GM10847 (cell line): ENCODE measurements around the gene CYP2E1.

ENCODE experiments used
- POLR2A ChIP-seq: IDR thresholded peaks from 2 replicates; pipeline ENCODE4 v1.6.1; 2011; ENCODE audit not compliant: insufficient read length; ENCODE audit errors: extremely low read depth

Gene CYP2E1

DNA sequence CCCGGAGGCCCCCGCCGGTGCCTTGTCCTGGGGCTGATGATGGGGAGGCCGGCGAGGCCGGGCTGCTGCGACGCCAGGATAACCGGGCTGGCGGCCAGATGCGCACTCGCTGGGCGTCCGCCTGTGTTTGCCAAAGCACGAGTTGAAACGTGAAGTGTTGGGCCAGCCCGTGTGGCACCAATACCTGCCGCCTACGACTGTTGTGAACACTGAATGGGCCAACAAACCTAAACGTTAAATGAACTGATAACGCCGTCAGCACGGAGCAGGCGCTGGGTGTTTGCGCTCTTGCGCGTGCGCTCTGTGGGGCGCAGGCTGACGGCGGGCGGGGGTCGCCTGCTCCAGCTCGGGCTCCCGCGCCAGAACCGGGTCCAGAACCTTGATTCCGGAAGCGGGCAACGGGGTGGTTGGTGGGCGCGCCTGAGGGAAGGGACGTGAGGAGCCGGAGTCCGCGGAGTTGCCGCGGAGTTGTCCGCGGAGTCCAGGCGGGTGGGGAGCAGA, 658 bp downstream of the CYP2E1 start:
- TF ChIP-seq POLR2A, result no peak

DNA sequence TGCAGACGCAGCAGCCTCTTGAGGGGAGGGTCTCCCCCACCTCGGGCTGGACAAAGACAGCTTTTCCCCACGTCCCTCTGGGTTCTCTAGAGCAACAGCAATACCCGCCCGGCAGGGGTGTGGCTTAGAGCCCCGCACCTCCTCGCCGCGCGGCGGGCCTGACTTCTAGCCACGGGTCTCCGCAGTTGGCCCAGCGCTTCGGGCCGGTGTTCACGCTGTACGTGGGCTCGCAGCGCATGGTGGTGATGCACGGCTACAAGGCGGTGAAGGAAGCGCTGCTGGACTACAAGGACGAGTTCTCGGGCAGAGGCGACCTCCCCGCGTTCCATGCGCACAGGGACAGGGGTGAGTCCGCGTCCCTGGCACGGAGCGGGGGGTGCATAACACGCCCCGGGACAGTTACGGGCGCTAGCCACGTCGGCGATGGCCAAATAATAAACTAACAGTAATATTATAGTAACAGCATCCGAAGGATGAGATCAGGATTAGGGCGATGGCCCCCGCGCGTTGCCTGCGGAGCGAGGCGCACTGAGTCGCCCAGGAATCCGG, 1.2 kb downstream of the CYP2E1 start:
- TF ChIP-seq POLR2A, result no peak

DNA sequence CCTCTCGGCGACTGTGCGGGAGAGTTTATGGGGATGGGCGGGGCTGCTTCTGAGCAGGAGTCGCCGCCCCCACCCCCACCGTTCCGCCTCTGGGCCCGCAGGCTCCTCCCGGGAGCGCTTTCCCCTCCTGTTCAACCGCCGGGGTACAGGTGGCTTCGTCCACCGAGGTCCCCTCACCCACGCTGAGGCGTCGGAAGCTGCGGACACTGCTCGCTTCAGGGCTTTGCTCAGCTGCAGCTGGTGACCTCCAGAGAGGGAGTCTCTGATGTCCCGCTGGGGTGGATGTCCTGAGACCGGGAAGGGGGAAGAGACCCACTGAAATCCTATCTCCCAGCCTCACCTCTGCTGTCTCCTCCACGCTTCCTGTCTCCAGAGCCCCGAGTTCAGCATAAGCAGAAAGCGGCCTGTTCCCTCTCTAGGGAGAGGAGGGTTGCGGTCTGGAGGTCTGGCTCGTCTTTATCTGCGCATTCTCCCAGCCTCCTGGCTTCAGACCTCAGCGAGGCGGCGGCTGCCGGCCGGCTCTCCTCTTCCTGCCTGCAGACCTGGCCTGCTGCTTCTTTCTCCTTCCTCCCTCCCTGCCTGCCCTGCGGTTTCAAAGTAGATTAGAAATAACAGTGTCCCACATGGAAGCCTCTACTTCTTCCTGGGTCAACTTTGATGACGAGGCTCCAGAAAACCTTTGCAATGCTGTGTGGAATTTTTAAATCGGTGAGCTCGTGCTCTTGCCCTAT, 1.8 kb downstream of the CYP2E1 start:
- TF ChIP-seq POLR2A, result no peak

DNA sequence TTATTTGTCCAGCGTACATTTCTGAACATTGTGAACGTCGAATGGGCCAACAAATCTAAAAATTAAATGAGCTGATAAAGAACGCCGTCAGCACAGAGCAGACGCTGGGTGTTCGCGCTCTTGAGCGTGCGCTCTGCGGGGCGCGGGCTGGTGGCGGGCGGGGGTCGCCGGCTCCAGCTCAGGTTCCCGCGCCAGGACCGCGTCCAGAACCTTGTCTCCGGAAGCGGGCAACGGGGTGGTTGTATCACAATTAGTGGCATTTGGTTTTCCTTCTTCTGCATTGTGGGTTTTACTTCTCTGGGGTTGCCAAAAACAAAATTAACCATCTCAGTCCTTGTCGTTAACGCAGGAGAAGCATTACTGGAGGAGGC, 2.4 kb downstream of the CYP2E1 start:
- TF ChIP-seq POLR2A, result no peak

DNA sequence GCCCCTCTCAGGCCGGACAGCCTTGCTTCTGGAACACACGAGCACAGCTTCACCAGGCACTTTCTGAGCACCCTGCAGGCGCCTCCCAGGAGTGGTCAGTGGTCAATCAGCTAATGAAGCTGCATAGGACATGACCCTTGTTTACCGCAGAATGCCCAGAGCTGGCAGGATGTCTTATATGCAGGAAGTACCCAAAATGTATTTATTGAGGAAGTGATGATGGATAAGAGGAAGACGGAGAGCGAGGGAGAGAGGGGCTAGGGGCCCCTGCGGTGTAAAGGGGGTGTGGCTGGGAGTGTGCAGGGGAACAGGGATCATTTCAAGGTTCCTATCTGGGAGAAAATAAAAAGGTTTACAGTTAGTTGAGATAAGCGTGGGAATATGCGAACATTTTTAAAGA, 3.3 kb downstream of the CYP2E1 start:
- TF ChIP-seq POLR2A, result no peak

DNA sequence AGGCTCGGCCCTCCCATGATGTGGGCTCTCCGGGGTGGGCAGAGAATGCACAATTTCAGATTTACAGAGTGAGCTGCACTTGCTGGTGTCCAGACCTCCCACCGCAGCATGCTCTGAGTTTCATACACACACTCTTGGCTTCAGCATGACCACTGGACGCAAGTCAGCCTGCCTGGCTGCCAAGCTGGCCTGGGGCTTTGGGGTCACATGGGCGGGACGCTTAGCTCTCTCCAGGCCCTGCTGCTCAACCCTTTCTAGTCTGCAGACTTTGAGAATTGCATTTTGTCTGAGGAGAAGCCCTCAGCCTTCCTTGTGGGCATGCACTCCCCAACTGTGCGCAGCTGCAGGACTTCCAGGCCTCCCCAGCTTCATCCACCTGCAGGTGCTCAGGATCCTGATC, 5.7 kb downstream of the CYP2E1 start:
- TF ChIP-seq POLR2A, result no peak

DNA sequence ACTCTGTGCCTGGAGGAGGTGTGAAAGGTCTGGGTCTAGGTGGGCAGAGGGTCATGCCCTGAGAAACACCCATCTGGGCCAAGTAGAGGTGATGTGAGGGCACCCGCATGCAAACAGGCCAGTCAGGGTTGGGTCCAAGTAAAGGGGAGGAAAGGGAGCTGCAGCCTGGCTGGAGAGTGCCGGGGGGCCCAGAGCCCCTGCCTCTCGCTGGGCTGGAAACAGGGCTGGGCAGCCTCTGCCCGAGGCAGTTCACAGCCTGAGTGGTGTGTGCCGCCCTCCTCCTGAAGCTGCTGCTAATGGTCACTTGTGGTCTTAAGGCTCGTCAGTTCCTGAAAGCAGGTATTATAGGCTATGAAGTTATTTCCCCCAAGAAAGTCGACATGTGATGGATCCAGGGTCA, 7.3 kb downstream of the CYP2E1 start:
- TF ChIP-seq POLR2A, result no peak

DNA sequence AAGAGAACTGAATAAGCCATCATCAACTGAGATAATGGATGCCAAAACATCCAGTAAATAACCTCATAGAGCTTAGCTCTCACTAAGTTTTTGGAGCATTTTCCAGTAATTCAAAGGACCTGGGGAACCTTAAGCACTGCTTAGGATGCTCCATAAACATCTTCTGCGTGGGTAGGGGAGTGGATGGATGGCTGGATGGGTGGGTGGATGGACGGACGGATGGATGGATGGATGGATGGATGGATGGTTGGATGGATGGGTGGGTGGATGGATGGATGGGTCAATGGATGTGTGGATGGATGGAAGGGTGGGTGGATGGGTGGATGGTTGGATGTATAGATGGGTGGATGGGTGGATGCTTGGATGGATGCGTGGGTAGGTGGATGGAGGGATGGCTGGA, 9.0 kb downstream of the CYP2E1 start:
- TF ChIP-seq POLR2A, result no peak

DNA sequence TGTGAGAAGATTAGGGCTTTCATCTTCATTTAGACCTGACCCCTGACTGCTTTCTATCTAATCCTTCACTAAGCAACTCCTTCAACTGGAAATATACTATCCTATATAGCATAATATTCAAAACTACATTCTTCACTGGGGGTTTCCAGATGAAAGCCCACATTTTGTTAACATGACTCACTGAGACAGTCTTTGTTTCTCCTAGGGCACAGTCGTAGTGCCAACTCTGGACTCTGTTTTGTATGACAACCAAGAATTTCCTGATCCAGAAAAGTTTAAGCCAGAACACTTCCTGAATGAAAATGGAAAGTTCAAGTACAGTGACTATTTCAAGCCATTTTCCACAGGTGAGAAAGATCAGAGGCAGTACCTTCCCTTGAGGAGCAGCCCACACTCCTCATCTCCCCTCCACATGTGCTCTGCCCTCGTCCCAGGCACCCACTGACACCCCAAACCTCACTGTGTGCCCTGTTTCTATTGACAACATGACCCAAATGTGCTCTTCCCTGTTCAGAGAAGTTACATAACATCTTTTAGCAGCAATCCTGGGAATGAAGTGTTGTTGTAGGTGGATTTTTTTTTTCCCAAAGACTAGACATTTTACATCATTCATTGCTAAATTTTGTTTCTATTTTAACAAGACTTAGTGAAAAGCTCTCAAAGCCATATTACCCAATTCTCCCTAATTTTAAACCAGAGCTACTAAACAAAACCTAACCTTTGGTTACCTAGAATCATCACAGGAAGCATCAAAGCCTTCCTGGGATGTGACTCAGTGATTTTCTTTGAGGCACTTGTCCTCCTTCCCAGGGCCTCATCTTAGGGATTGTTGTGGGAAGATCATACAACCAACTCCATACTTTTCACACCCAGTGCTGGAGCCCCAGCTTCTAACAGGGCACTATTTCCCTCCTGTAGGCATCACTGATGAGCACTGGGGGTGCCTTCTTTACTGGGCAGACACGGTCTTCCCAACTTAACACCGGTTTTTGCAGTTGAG, 10.7 kb downstream of the CYP2E1 start:
- TF ChIP-seq POLR2A, result no peak

DNA sequence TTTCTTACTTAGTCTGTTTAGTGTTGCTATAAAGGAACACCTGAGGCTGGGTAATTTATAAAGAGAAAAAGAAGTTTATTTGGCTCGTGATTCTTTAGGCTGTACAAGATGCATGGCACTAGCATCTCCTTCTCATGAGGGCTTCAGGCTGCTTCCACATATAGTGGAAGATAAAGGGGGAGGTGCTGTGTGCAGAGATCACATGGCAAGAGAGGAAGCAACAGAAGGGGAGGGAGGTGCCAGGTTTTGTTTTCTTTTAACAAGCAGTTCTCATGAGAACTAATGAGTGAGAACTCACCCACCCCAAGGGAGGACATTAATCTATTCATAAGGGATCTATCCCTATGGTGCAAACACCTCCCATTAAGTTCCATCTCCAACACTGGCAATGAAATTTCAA, 17.3 kb downstream of the CYP2E1 start:
- TF ChIP-seq POLR2A, result no peak

DNA sequence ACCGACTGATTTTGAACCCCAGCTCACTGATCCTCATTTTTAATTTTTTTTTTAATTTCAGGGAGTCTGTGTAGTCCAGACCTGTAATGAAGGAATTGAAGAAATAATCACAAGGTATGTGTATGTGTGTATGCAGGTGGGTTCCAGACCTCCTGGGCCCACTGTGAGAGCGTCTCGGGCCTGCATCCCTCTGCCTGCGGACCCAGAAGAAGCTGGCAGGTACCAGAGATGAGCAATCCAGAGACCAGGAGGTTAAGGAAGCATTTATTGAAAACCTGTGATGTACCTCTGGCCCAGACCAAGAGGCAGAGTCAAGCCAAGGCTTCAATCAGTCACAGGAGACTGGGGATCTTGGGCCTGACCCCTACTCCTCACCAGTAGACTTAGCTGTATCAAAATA, 27.4 kb downstream of the CYP2E1 start:
- TF ChIP-seq POLR2A, result no peak

DNA sequence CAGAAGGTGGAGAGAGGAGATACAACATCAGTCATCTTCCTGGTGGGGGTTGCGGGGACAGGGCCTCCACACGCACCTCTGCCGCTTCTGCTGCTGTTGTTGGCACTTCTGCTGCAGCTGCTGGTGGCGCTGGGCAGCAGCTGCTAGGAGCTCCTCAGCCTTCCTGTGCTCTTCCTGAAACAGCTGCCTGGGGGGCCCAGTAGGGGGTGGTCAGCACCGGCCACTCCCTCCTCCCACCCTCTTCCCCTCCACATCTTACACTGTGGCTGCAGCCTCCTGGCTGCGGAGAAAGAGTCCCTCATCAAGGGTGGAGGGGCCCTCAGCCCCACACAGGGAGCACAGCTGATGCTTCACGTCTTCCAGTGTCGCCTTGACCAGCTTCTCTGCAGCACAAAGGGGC, 28.4 kb downstream of the CYP2E1 start:
- TF ChIP-seq POLR2A, result no peak

DNA sequence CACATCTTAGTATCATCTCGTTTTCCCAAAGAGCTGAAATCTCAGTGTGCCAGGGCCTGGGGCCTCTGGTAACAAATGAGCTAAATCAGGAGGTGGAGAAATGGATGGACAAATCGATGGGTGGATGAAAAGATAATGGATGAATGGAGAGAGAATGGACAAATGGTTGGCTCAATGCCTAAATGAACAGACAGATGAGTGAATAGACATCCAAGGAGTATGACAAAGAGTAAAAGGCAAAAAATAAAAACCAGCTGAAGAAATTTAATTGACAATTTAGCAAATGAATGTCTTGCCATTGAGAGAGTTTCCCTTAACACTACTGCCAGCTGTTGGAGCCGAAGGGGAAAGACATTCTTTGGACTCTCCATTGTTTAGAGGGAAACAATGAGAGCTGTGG, 30.2 kb downstream of the CYP2E1 start:
- TF ChIP-seq POLR2A, result no peak

DNA sequence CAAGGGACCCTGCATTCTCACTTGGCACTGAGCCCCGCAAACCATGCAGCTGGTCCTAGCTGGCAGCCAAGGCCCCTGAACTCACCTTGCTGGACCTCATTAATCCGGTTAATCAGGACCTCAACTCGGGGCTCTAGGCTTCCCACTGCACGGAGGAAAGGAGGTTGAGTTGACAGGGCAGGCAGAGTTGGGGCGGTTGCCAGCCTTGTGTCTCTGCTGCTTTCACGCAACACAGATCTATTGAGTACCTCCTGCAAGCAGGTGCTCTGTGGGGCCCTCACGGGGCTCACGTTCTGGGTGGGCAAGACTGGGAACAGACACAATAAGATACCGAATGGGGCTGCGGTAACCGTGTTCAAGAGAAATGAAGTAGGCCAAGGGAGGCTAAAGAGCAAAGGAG, 32.1 kb downstream of the CYP2E1 start:
- TF ChIP-seq POLR2A, result no peak

DNA sequence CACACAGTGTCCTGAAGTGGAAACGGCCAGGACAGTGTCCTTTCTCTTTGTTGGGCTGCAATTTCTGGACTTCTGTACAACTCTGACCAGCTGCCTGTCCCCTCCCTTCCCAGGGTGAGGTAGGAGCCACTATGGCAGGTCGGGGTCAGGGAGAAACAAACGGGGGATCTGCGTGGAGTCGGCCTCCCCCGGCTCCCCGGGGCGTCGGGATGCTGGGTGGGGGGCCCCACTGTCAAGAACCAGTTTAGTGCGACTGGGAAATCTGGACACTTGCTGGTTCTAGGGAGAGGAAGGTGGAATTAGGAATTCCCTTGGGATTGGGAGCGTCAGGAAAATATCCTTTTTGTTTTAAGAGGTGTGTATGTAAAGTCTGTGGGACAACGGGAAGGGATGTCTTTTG, 37.7 kb downstream of the CYP2E1 start:
- TF ChIP-seq POLR2A, result no peak
